ENCODE data around the gene PPIF.

Gene PPIF

GRCh38 chr10:79390057-79390456 lies 42.8 kb downstream of the PPIF start:
- no peak for DNase-seq

DNA sequence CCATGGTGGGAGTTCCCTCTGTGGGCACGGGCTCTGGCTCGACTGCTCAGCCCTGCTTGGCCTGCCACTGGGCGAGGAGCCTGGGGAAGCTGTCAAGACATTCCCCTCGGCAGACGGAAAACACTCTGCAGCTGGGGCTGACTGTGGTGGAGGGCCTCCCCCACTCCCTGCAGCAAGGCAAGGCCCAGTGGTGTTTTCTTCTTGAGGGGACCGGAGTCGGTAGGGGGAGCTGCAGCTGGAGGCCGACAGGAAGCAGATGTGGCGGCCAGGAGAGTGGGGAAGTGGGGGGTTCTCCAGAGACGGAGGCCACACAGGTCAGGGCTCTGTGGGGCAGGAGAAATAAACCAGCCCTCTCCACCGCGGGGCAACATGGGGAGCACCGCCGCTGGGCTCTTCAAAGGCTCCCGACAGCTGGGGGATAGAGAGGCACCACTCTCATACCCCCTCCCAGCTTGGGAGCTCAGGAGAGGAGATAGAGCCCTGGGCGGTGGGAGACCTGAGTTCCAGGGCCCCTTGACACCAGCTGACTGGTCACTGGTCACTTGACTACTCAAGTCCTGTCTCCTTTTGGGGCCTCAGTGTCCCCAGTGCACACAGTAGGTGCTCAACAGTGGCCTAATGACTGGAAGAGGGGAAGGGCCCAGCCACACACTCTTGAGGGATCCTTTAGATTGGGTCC lies 43.4 kb downstream of the PPIF start:
- no peak for DNase-seq

GRCh38 chr10:79391231-79392019 lies 44.2 kb downstream of the PPIF start:
- DNase-seq: no peak

GRCh38 chr10:79392020-79392398 lies 44.7 kb downstream of the PPIF start:
- no peak for DNase-seq

GRCh38 chr10:79392506-79393176 lies 45.4 kb downstream of the PPIF start:
- no peak for DNase-seq

GRCh38 chr10:79393221-79393923 lies 46.1 kb downstream of the PPIF start:
- DNase-seq: no peak

DNA sequence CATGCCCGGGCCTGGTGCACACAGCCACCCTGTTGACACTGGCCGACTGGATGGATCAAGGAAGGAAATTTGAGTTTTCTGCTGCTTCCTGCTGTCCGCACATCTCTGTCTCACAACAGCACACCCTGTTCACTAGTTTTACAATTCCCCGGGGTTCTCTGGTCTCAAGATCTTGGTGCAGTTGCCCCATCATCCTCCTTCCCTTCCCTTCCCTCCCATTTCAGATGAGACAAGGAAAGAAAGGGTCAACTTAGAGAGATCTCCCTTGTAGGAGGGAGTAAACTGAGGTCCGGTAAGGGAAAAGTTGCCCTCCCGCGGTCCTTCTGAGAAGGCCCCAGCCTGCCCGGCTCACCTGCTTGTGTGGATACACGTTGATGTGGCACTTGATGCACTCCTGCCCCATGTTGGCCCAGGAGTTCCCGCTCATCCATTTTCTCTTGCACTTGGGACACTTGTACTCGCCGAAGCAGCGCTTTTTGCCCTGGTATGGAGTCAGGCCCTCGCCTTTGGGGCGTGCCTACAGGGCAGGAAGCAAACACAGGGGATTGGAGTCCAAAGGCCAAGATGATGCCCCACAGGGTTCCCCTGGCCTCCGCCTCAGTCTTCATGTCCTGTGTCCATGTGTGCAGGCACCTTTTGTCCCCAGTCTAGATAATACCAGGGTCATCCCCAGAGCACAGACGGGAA lies 46.8 kb downstream of the PPIF start:
- DNase-seq: no peak

DNA sequence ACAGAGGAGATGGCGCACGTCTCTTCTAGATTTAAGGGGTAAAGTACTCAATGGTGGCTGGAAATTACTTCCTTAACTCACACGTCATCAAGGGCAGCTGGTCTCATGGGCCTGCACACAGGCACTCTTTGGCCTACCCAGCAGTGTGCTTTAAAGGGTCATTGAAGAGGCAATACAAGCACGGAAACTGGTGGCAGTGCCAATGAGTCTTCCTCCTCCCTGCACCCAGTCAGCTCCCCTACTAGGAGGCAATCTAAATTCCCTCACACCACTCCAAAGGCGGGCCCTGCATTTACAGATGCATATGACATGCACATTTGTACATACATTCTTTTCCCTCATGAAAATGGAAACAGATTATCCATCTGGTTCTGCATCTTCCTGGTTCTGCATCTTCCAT lies 47.4 kb downstream of the PPIF start:
- DNase-seq: no peak

GRCh38 chr10:79396520-79396919 lies 49.3 kb downstream of the PPIF start:
- no peak for DNase-seq

GRCh38 chr10:79397051-79397450 lies 49.8 kb downstream of the PPIF start:
- DNase-seq: no peak

- no peak for DNase-seq
Observed at GRCh38 chr10:79397575-79398303, 50.5 kb downstream of the PPIF start.

DNA sequence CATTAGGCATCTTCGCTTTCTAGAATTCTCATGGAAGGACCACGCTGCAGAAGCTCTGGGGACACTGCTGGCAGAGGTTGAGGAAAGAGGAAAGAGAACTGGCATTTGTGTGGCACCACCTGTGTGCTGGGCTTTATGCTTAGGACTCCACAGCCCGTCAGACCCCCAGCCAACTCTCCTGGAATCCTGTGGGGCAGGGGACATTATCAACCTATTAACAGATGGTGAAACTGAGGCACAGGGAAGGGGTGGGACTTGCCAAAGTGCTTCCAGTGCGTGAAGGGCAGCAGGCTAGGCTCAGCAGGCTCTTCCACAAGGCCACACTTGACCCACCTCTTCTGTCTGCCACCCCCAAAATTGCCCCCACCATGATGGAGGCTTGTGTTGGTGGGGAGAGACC lies 51.4 kb downstream of the PPIF start:
- DNase-seq: no peak

DNA sequence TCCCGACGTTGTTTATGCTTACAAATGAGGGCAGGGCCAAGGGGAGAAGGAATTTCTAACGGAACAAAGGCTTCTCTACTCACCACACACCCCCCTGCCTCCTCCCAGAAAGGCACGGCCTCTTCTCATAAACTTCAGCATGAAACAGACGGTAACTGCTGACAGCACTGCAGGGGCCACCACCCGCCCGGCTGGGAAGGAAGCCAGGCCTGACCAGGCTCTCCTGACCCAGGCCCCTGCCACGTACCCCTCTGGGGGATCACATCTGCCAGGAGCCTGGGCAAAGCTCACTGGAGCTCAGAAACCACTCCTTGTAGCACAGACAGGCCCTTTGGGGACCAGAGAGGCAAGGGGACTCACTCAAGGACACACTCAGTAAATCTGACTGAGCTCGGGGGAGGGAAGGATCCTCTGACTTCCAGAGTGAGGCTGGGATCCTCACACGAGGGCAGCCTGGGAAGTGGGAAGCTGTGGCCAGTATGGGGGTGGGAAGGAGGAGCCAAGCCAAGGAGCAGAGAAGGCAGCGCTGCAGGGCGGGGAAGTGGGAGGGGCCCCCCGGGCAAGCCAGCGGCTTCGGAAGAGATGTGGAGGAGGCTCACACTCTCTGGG lies 52.1 kb downstream of the PPIF start:
- DNase-seq: no peak

GRCh38 chr10:79400146-79401004 lies 53.1 kb downstream of the PPIF start:
- DNase-seq: peak; percentile 38

DNA sequence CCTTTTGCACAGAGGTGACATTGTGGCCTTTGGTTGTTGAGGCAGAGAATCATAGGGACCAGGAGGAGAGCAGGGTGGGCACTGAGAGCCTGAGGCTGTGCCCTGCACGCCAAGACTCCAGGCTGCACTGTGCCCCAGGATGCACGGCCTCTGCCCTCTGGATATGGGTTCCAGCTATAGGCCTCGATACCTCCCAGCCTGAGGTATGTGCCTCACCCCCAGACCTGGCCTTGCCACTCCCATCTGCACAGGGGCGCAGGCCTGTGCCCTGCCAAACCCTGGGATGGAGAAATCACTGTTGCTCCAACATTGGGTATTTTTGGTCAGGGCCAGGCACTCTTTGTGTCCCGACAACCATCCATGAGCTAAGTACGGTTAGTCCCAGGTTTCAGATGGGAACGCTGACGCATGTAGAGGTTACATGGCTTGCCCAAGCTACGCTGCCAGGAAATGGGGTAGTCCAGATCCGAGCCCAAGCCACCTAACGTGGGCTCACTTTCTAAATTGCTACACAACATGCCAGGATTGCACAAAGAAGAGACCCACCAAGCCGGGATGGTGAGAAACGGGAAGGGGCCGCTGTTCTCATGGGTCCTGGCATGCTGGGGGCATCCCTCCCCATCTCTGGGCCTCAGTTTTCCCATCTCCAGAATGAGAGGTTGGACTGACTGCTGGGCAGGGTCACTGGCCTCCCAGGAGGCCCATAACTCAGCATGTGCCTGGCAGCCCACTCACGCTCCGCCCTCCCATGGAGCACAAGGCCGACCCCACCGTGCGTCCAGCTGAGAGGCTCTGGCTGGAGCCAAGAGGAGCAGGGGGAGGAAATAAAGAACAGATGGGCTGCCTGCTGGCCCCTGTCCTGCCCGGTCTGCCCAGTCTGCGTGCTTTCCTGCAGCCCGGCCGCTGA lies 54.0 kb downstream of the PPIF start:
- no peak for DNase-seq

GRCh38 chr10:79402625-79402946 lies 55.3 kb downstream of the PPIF start:
- DNase-seq: no peak

- no peak for DNase-seq
Observed at GRCh38 chr10:79402951-79403350, 55.7 kb downstream of the PPIF start.

- no peak for DNase-seq
Observed at GRCh38 chr10:79403441-79404230, 56.4 kb downstream of the PPIF start.

GRCh38 chr10:79404231-79404609 lies 57.0 kb downstream of the PPIF start:
- no peak for DNase-seq

All from CD4-positive, alpha-beta T cell treated with Interleukin-21 for 1 hour (primary cell).